ENCODE measurements around the gene PLXNB1.
"Not testable (repeated sequence)": the region's sequence is repeated elsewhere in the genome, so short reads cannot be mapped to it uniquely, and the experiment has no call there.

Gene PLXNB1
- total RNA-seq: 0.10 to 8.4 (median 0.57) reads per million in 17 experiments

GRCh38 chr3:48429960-48430707 is at the start of gene PLXNB1:
TSS of gene PLXNB1 (minus strand) at chr3:48430086. CDS start at chr3:48424611, 5,475 bp downstream.
- DNase-seq: no peak

- DNase-seq: no peak
Observed at GRCh38 chr3:48478626-48479555, 49.0 kb upstream of the PLXNB1 start.

- DNase-seq: no peak
Observed at GRCh38 chr3:48477959-48478520, 48.2 kb upstream of the PLXNB1 start.

- no peak for DNase-seq
Observed at GRCh38 chr3:48476426-48477053, 46.7 kb upstream of the PLXNB1 start.

GRCh38 chr3:48475188-48475587 is 45.3 kb upstream of the PLXNB1 start:
- DNase-seq: no peak

GRCh38 chr3:48474619-48475018 is 44.7 kb upstream of the PLXNB1 start:
- no peak for DNase-seq

GRCh38 chr3:48474031-48474430 is 44.1 kb upstream of the PLXNB1 start:
- DNase-seq: not testable (repeated sequence)

DNA sequence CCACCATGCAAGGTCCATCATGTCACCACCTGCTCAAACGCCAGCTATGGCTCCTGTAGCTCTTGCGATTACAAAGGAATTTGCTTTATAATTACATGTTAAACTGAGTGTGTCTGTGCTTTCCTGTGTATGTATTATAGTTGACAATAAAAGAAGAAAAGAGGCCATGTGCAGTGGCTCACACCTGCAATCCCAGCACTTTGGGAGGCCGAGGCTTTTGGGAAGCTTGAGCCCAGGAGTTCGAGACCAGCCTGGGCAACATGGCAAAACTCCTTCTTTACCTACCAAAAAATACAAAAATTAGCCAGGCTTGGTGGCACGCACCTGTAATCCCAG is 43.7 kb upstream of the PLXNB1 start:
- no peak for DNase-seq

GRCh38 chr3:48472923-48473616 is 43.2 kb upstream of the PLXNB1 start:
- peak; percentile 94 to 97 (median 96) for DNase-seq

DNA sequence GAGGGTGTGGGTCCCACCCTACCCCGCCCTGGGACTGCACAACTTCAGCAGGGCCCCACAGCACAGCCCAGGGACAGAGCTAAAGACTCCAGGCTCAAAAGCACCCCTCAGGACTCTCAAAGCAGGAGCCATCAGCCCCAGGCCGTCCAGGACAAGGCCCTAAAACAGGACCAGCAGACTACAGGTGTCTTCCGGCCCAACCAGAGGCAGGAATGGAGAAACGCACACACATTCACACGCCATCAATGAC is 42.7 kb upstream of the PLXNB1 start:
- DNase-seq: no peak

DNA sequence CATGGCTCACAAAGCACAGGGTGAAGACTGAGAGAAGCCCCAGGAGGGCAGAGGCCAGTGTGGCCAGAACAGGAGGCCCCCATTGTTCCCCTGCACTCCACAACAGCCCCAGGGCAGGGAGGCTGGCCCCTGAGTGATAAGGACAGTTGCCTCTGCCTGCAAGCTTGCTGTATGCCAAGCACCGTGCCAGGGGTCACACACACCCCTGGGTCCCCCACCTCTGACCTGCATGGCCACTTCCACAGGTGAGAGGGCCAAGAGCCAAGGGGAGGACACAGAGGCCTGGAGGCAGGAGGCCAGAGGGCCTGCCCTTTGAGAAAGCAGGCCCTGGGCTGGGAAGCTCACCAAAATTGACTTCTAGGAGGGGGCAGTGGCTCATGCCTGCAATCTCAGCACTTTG is 40.4 kb upstream of the PLXNB1 start:
- no peak for DNase-seq

- DNase-seq: no peak
Observed at GRCh38 chr3:48469046-48469915, 39.4 kb upstream of the PLXNB1 start.

DNA sequence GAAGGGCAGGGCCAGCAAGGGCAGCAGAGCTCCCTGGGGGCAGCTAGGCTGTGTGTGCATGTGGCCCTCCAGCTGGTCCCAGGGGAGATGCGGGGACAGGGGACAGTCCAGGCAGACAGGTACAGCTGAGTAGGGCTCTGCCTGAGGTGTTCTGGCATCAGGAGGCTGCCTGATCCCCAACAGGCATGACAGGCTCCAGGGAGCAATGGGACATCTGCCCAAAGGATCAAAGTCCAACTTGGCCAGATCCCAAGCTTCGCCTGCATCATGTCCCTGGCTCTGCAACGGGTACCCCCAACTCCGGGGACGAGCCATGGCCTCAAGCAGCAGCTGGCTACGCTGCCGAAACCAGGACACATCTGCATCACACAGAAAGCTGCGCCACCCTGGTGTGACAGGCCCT is 38.4 kb upstream of the PLXNB1 start:
- DNase-seq: no peak

GRCh38 chr3:48467473-48468267 is 37.8 kb upstream of the PLXNB1 start:
- no peak for DNase-seq

DNA sequence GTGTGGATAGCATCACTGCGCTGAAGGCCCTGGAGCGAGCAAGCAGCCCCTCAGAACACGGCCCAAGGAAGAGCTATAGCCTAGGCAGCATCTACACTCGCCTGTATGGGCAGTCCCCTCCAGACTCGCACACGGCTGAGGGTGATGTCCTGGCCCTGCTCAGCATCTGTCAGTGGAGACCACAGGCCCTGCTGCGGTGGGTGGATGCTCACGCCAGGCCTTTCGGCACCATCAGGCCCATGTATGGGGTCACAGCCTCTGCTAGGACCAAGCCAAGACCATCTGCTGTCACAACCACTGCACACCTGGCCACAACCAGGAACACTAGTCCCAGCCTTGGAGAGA is 37.2 kb upstream of the PLXNB1 start:
- no peak for DNase-seq

DNA sequence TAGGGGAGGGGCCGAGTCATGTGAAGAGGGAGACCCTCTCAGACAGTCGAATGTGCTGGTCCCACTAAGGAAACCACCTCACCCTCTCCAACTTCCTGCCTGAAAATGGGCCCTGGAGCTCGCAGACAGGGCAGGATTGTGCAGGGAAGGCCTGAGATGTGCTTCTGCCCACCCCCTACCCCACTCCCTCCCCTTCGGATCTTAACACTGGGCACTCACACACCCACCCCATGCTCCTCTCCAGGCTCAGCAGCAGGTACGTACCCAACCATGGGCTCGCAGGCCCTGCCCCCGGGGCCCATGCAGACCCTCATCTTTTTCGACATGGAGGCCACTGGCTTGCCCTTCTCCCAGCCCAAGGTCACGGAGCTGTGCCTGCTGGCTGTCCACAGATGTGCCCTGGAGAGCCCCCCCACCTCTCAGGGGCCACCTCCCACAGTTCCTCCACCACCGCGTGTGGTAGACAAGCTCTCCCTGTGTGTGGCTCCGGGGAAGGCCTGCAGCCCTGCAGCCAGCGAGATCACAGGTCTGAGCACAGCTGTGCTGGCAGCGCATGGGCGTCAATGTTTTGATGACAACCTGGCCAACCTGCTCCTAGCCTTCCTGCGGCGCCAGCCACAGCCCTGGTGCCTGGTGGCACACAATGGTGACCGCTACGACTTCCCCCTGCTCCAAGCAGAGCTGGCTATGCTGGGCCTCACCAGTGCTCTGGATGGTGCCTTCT is 36.7 kb upstream of the PLXNB1 start:
- DNase-seq: peak in 3 of 4 experiments; percentile 30 to 54 (median 44)

GRCh38 chr3:48465531-48466378 is 35.9 kb upstream of the PLXNB1 start:
- DNase-seq: peak; percentile 97 to 100 (median 98)

DNA sequence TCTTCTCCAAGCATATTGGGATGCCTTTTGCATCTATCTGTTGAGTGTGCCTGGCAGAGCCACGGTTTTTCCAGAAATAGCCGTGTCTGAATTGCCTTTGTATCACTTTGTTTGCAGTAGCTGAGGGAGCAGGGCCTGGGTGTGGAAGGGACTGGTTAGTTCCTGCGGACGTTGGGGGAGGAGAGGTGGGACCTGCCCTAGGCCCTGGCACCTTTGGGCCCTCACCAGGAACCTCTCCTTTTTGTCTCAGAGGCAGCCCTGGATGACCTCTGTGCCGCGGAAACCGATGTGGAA is 35.3 kb upstream of the PLXNB1 start:
- DNase-seq: no peak

GRCh38 chr3:48464713-48465221 is 34.9 kb upstream of the PLXNB1 start:
- DNase-seq: no peak

All from suppressor macrophage (primary cell).